Measurements from ENCODE around the gene MTCL1.

The MTCL1 gene

DNA sequence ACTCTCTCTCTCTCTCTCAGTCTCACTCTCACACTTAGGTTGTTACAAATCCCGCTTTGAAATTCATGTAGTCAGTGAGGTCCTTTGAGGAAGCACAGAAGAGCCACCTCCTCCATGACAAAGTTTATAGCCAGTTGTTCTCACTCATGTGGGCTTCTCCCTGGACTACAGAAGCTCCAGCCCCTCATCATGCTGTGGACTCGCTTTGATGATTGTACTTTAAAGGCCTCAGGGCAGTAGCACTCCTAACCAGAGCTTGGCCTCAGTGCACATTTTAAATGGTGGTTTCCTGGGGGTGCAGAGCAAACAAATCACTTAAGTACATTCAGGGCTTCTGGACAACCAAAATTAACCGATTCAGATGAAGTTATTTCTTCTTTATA lies 115.7 kb downstream of the MTCL1 start:
- no peaks in the 10 kb centered on the region for H3K9me3 Mint-ChIP-seq (ENCODE audit: low read depth)
- H3K4me1 Mint-ChIP-seq (ENCODE audit: low read depth) = no peaks in the 10 kb centered on the region
- H3K27me3 Mint-ChIP-seq = no peaks in the 10 kb centered on the region
- H3K36me3 Mint-ChIP-seq = no peaks in the 10 kb centered on the region
- no peak overlapping the region for H3K4me3 Mint-ChIP-seq
- H3K27ac Mint-ChIP-seq = no peak overlapping the region

GRCh38 chr18:8821531-8821930 lies 116.2 kb downstream of the MTCL1 start:
- Mint-ChIP-seq H3K27me3 (no peaks in the 10 kb centered on the region), H3K27ac (no peak overlapping the region)

GRCh38 chr18:8822643-8823042 lies 117.3 kb downstream of the MTCL1 start:
- Mint-ChIP-seq H3K27ac (no peak overlapping the region), H3K4me3 (no peak overlapping the region), H3K27me3 (no peaks in the 10 kb centered on the region), H3K4me1 (ENCODE audit: low read depth) (no peaks in the 10 kb centered on the region), H3K9me3 (ENCODE audit: low read depth) (no peaks in the 10 kb centered on the region), H3K36me3 (no peaks in the 10 kb centered on the region)

More at GRCh38 chr18:8821531-8821930, 116.2 kb downstream of the MTCL1 start:
- no peaks in the 10 kb centered on the region for H3K9me3 Mint-ChIP-seq (ENCODE audit: low read depth)
- no peaks in the 10 kb centered on the region for H3K4me1 Mint-ChIP-seq (ENCODE audit: low read depth)
- H3K36me3 Mint-ChIP-seq = no peaks in the 10 kb centered on the region
- H3K4me3 Mint-ChIP-seq = no peak overlapping the region

GRCh38 chr18:8823530-8823929 lies 118.2 kb downstream of the MTCL1 start:
- no peaks in the 10 kb centered on the region for H3K27me3 Mint-ChIP-seq
- no peaks in the 10 kb centered on the region for H3K4me1 Mint-ChIP-seq (ENCODE audit: low read depth)
- H3K27ac Mint-ChIP-seq = no peak overlapping the region
- H3K4me3 Mint-ChIP-seq = no peak overlapping the region
- H3K9me3 Mint-ChIP-seq (ENCODE audit: low read depth) = no peaks in the 10 kb centered on the region
- H3K36me3 Mint-ChIP-seq = no peaks in the 10 kb centered on the region

DNA sequence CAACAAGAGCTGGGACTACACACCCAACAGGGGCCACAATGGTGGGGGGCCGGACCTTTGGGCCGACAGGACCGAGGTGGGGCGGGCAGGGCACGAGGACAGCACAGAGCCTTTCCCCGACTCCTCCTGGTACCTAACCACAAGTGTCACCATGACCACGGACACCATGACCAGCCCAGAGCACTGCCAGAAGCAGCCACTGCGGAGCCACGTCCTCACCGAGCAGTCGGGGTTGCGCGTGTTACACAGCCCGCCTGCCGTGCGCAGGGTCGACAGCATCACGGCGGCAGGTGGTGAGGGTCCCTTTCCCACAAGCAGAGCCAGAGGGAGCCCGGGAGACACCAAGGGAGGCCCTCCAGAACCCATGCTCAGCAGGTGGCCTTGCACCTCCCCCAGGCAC lies 119.5 kb downstream of the MTCL1 start:
- Mint-ChIP-seq H3K9me3 (ENCODE audit: low read depth) (no peaks in the 10 kb centered on the region), H3K36me3 (no peaks in the 10 kb centered on the region), H3K4me3 (no peak overlapping the region), H3K27ac (no peak overlapping the region), H3K27me3 (no peaks in the 10 kb centered on the region), H3K4me1 (ENCODE audit: low read depth) (no peaks in the 10 kb centered on the region)

GRCh38 chr18:8825273-8825672 lies 119.9 kb downstream of the MTCL1 start:
- Mint-ChIP-seq H3K4me3 (no peak overlapping the region), H3K27me3 (no peaks in the 10 kb centered on the region), H3K27ac (no peak overlapping the region), H3K4me1 (ENCODE audit: low read depth) (no peaks in the 10 kb centered on the region), H3K36me3 (no peaks in the 10 kb centered on the region), H3K9me3 (ENCODE audit: low read depth) (no peaks in the 10 kb centered on the region)

DNA sequence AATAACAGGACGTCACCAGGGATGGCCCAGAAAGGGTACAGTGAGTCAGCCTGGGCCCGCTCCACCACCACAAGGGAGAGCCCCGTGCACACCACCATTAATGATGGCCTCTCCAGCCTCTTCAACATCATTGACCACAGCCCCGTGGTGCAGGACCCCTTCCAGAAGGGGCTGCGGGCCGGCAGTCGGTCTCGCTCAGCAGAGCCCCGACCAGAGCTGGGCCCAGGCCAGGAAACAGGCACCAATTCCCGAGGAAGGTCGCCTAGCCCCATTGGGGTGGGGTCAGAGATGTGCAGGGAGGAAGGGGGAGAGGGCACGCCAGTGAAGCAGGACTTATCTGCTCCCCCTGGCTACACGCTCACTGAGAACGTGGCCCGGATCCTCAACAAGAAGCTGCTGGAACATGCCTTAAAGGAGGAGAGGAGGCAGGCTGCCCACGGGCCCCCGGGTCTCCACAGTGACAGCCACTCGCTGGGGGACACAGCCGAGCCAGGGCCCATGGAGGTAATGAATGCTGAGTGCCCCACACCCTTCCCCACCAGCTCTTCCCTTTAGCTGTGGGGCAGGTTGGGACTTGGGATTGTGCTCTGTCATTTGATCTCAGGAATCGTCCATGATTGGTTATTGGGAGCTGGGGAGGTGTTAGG lies 120.5 kb downstream of the MTCL1 start:
- H3K36me3 Mint-ChIP-seq = no peaks in the 10 kb centered on the region
- no peaks in the 10 kb centered on the region for H3K4me1 Mint-ChIP-seq (ENCODE audit: low read depth)
- no peaks in the 10 kb centered on the region for H3K9me3 Mint-ChIP-seq (ENCODE audit: low read depth)
- no peak overlapping the region for H3K27ac Mint-ChIP-seq
- H3K27me3 Mint-ChIP-seq = no peaks in the 10 kb centered on the region
- no peak overlapping the region for H3K4me3 Mint-ChIP-seq

DNA sequence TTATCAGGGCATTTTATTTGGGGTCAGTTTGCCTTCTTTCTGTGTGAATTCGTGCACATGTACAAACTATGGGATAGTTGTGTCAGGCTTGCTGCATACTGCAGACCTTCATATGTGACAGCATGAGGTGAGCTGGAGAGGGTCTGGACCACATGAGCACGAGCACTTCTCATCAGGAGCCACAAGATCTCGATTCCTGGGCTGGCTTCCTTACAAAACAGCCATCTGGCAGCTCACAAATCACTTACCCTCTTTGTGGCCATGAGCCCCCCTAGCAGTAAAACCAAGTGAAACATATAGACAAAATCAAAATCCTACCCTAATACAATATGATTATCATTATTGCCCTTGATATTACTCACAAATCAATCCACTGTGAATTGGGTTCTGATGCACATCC lies 121.2 kb downstream of the MTCL1 start:
- Mint-ChIP-seq H3K27me3 (no peaks in the 10 kb centered on the region), H3K4me1 (ENCODE audit: low read depth) (no peaks in the 10 kb centered on the region), H3K27ac (no peak overlapping the region), H3K9me3 (ENCODE audit: low read depth) (no peaks in the 10 kb centered on the region), H3K36me3 (no peaks in the 10 kb centered on the region), H3K4me3 (no peak overlapping the region)

DNA sequence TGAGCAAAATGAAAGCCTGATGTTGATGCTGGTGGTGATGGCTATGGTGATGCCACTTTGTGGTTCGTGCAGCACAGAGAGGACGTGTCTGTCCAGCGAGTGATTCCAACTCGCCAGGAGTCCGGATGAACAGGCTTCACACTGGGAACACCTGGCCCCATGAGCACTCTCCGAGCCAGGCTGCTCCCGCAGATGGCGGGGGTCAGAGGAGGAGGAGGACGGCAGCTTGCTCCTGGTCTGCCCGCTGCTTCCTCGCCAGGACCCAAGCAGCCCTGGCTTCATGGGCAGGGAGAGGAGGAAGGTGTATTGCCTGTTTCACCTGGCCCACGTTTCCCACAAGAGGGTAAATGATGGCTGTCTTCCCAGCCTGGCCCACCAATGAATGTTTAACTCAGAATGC lies 121.6 kb downstream of the MTCL1 start:
- no peaks in the 10 kb centered on the region for H3K27me3 Mint-ChIP-seq
- no peak overlapping the region for H3K4me3 Mint-ChIP-seq
- H3K9me3 Mint-ChIP-seq (ENCODE audit: low read depth) = no peaks in the 10 kb centered on the region
- H3K4me1 Mint-ChIP-seq (ENCODE audit: low read depth) = no peaks in the 10 kb centered on the region
- H3K27ac Mint-ChIP-seq = no peak overlapping the region
- no peaks in the 10 kb centered on the region for H3K36me3 Mint-ChIP-seq

DNA sequence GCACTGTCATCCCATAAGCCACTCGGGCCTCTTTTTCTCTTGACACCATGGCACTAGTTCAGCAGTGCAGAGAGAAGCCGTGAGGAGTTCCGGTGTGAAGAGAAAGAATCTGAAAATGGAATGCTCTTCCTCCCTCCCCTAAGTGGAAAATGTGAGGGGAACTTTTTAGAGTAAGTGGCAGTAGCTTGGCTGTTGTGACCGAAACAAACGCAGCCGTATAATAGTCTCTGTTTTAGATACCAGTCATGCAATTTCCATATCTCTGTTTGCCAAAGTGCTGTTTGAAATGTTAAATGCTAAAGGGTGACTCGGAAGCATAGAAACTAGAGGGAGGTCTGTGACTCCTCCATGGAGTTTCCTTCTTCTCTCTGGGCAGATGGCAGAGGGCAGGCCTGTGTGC lies 122.9 kb downstream of the MTCL1 start:
- no peak overlapping the region for H3K27ac Mint-ChIP-seq
- H3K4me1 Mint-ChIP-seq (ENCODE audit: low read depth) = no peaks in the 10 kb centered on the region
- H3K36me3 Mint-ChIP-seq = no peaks in the 10 kb centered on the region
- H3K4me3 Mint-ChIP-seq = no peak overlapping the region
- no peaks in the 10 kb centered on the region for H3K9me3 Mint-ChIP-seq (ENCODE audit: low read depth)
- peaks cover under 1% of the 10 kb centered on the region for H3K27me3 Mint-ChIP-seq

GRCh38 chr18:8828798-8829197 lies 123.4 kb downstream of the MTCL1 start:
- no peak overlapping the region for H3K27ac Mint-ChIP-seq
- H3K4me3 Mint-ChIP-seq = no peak overlapping the region
- no peaks in the 10 kb centered on the region for H3K36me3 Mint-ChIP-seq
- no peaks in the 10 kb centered on the region for H3K9me3 Mint-ChIP-seq (ENCODE audit: low read depth)
- H3K4me1 Mint-ChIP-seq (ENCODE audit: low read depth) = no peaks in the 10 kb centered on the region
- H3K27me3 Mint-ChIP-seq = peaks cover 4% of the 10 kb centered on the region

GRCh38 chr18:8830067-8831060 lies 125.0 kb downstream of the MTCL1 start:
- Mint-ChIP-seq H3K4me1 (ENCODE audit: low read depth) (no peaks in the 10 kb centered on the region), H3K9me3 (ENCODE audit: low read depth) (no peaks in the 10 kb centered on the region), H3K36me3 (no peaks in the 10 kb centered on the region), H3K27ac (no peak overlapping the region), H3K4me3 (no peak overlapping the region), H3K27me3 (peaks cover 4% of the 10 kb centered on the region)

GRCh38 chr18:8831112-8831511 lies 125.8 kb downstream of the MTCL1 start:
- H3K4me3 Mint-ChIP-seq = no peak overlapping the region
- no peak overlapping the region for H3K27ac Mint-ChIP-seq
- no peaks in the 10 kb centered on the region for H3K4me1 Mint-ChIP-seq (ENCODE audit: low read depth)
- peaks cover 4% of the 10 kb centered on the region for H3K27me3 Mint-ChIP-seq
- no peaks in the 10 kb centered on the region for H3K36me3 Mint-ChIP-seq
- H3K9me3 Mint-ChIP-seq (ENCODE audit: low read depth) = no peaks in the 10 kb centered on the region

DNA sequence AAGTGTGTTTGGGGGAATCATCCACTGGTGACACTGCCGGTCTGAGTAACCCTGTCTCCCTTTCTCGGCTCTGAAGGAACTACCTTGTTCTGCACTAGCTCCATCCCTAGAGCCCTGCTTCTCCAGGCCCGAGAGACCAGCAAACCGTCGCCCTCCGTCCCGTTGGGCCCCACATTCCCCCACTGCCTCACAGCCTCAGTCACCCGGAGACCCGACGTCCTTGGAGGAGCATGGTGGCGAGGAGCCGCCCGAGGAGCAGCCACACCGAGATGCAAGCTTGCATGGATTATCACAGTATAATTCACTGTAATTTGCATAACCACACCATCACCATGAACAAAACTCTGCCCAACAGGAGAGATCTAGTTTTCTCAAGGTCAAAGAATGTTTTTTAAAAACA lies 126.2 kb downstream of the MTCL1 start:
- no peaks in the 10 kb centered on the region for H3K9me3 Mint-ChIP-seq (ENCODE audit: low read depth)
- peaks cover 4% of the 10 kb centered on the region for H3K27me3 Mint-ChIP-seq
- no peaks in the 10 kb centered on the region for H3K36me3 Mint-ChIP-seq
- H3K4me3 Mint-ChIP-seq = no peak overlapping the region
- H3K4me1 Mint-ChIP-seq (ENCODE audit: low read depth) = no peaks in the 10 kb centered on the region
- no peak overlapping the region for H3K27ac Mint-ChIP-seq

GRCh38 chr18:8833480-8833879 lies 128.1 kb downstream of the MTCL1 start:
- Mint-ChIP-seq H3K4me1 (ENCODE audit: low read depth) (no peaks in the 10 kb centered on the region), H3K36me3 (peaks cover 6% of the 10 kb centered on the region), H3K9me3 (ENCODE audit: low read depth) (peaks cover 4% of the 10 kb centered on the region), H3K27me3 (peaks cover 4% of the 10 kb centered on the region), H3K4me3 (no peak overlapping the region), H3K27ac (no peak overlapping the region)

All from activated naive CD8-positive, alpha-beta T cell (primary cell).